ENCODE results near the gene IFT122.

Gene IFT122

GRCh38 chr3:129558772-129559564 lies 118.9 kb downstream of the IFT122 start:
- no peak overlapping the region for H3K4me3 ChIP-seq (ENCODE audit: low read depth, low read length, poor library complexity, severe bottlenecking)
- H3K9me2 ChIP-seq (ENCODE audit: low read depth, low read length), result no peaks in the 10 kb centered on the region
- no peaks in the 10 kb centered on the region for H3K79me2 ChIP-seq (ENCODE audit: insufficient read depth, low read length)
- H2AFZ ChIP-seq (ENCODE audit: low read length), result no peak overlapping the region
- no peak overlapping the region for H3K9ac ChIP-seq (ENCODE audit: low read length)
- no peaks in the 10 kb centered on the region for H4K20me1 ChIP-seq (ENCODE audit: insufficient read depth, low read length)
- peaks cover 22% of the 10 kb centered on the region for H3K27me3 ChIP-seq (ENCODE audit: insufficient read depth, low read length)
- H3K36me3 ChIP-seq (ENCODE audit: insufficient read depth, low read length), result no peaks in the 10 kb centered on the region
- no peaks in the 10 kb centered on the region for H3F3A ChIP-seq (ENCODE audit: insufficient read depth, low read length)
- no peaks in the 10 kb centered on the region for H3K9me3 ChIP-seq (ENCODE audit: low read length)
- TF ChIP-seq CTCF (IDR thresholded peaks at IDR 0.05; ENCODE audit: low read length) (no peak), EZH2 (IDR thresholded peaks at IDR 0.05; ENCODE audit: borderline replicate concordance, low read length) (no peak)
- no peak overlapping the region for H3K4me2 ChIP-seq (ENCODE audit: low read length)
- H3K27ac ChIP-seq (ENCODE audit: low read depth, low read length, poor library complexity, severe bottlenecking), result no peak overlapping the region
- H3K4me1 ChIP-seq (ENCODE audit: insufficient read depth, low read length, severe bottlenecking), result peaks cover 16% of the 10 kb centered on the region

DNA sequence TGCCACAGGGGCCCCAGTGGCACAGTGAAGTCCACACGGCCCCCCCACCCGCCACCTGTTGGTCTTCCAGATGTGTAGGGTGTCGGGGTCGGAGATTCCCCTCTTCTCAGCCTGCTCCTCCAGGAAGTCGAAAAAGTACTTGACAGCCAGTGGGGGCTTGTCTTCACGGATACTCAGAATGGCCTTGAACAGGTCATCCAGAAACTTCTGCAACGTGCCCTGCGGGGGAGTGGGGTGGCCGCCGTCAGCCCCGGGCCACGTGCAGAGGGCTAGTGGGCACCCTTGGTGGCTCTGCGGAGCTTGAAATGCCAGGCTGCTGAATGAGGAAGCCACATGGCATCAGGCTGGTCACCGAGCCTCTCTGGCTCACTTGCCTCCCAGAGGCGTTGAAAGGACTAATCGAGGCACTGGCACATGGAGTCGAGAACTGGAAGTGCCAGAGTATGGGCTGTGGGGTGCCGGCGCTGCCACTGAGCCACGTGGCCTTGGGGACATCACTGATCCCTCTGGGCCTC lies 119.6 kb downstream of the IFT122 start:
- H3K4me3 ChIP-seq (ENCODE audit: low read depth, low read length, poor library complexity, severe bottlenecking), result no peak overlapping the region

GRCh38 chr3:129560269-129560787 lies 120.3 kb downstream of the IFT122 start:
- H3K9me2 ChIP-seq (ENCODE audit: low read depth, low read length), result no peaks in the 10 kb centered on the region
- no peak overlapping the region for H3K4me2 ChIP-seq (ENCODE audit: low read length)
- H3K9me3 ChIP-seq (ENCODE audit: low read length), result no peaks in the 10 kb centered on the region
- TF ChIP-seq CTCF (IDR thresholded peaks at IDR 0.05; ENCODE audit: low read length) (no peak), EZH2 (IDR thresholded peaks at IDR 0.05; ENCODE audit: borderline replicate concordance, low read length) (no peak)
- no peaks in the 10 kb centered on the region for H3F3A ChIP-seq (ENCODE audit: insufficient read depth, low read length)
- peaks cover 16% of the 10 kb centered on the region for H3K4me1 ChIP-seq (ENCODE audit: insufficient read depth, low read length, severe bottlenecking)
- H3K36me3 ChIP-seq (ENCODE audit: insufficient read depth, low read length), result no peaks in the 10 kb centered on the region
- no peak overlapping the region for H3K27ac ChIP-seq (ENCODE audit: low read depth, low read length, poor library complexity, severe bottlenecking)
- no peak overlapping the region for H3K9ac ChIP-seq (ENCODE audit: low read length)
- no peaks in the 10 kb centered on the region for H4K20me1 ChIP-seq (ENCODE audit: insufficient read depth, low read length)
- H3K79me2 ChIP-seq (ENCODE audit: insufficient read depth, low read length), result no peaks in the 10 kb centered on the region
- no peak overlapping the region for H3K4me3 ChIP-seq (ENCODE audit: low read depth, low read length, poor library complexity, severe bottlenecking)
- no peak overlapping the region for H2AFZ ChIP-seq (ENCODE audit: low read length)
- peaks cover 22% of the 10 kb centered on the region for H3K27me3 ChIP-seq (ENCODE audit: insufficient read depth, low read length)

More for the DNA sequence above, 119.6 kb downstream of the IFT122 start:
- peaks cover 22% of the 10 kb centered on the region for H3K27me3 ChIP-seq (ENCODE audit: insufficient read depth, low read length)
- no peaks in the 10 kb centered on the region for H4K20me1 ChIP-seq (ENCODE audit: insufficient read depth, low read length)
- H3K4me1 ChIP-seq (ENCODE audit: insufficient read depth, low read length, severe bottlenecking), result peaks cover 16% of the 10 kb centered on the region
- no peak overlapping the region for H3K4me2 ChIP-seq (ENCODE audit: low read length)
- H3K79me2 ChIP-seq (ENCODE audit: insufficient read depth, low read length), result no peaks in the 10 kb centered on the region
- TF ChIP-seq CTCF (IDR thresholded peaks at IDR 0.05; ENCODE audit: low read length) (no peak), EZH2 (IDR thresholded peaks at IDR 0.05; ENCODE audit: borderline replicate concordance, low read length) (no peak)
- H2AFZ ChIP-seq (ENCODE audit: low read length), result no peak overlapping the region
- H3K36me3 ChIP-seq (ENCODE audit: insufficient read depth, low read length), result no peaks in the 10 kb centered on the region
- no peak overlapping the region for H3K9ac ChIP-seq (ENCODE audit: low read length)
- no peaks in the 10 kb centered on the region for H3F3A ChIP-seq (ENCODE audit: insufficient read depth, low read length)
- H3K9me3 ChIP-seq (ENCODE audit: low read length), result no peaks in the 10 kb centered on the region
- H3K27ac ChIP-seq (ENCODE audit: low read depth, low read length, poor library complexity, severe bottlenecking), result no peak overlapping the region
- no peaks in the 10 kb centered on the region for H3K9me2 ChIP-seq (ENCODE audit: low read depth, low read length)
